ENCODE data around the gene ADAMTSL3.

GRCh38 chr15:83855956-83856355 lies 202.0 kb downstream of the ADAMTSL3 start:
- TF ChIP-seq CTCF (conservative IDR thresholded peaks at IDR 0.05 in 1 of 2, IDR thresholded peaks at IDR 0.05 in 1 of 2; ENCODE audit: low read depth in 1 of 2, low read length in 2 of 2), result no peak
- TF ChIP-seq EZH2 (IDR thresholded peaks at IDR 0.05; ENCODE audit: low read length, missing control alignments), result no peak
